ENCODE data around the gene ELP1. TPM values are rescaled to one million over a fixed set of nuclear protein-coding genes. Genes with fewer than 3 reads are reported as not detected.

ELP1 gene
- total and polyA plus RNA-seq, 4 donors = 9.3 to 27.7 (median 16.4) TPM

- no peaks in the 10 kb centered on the region for H3K9me3 ChIP-seq (ENCODE audit: control insufficient read depth in 4 of 4, low read length in 3 of 4)
- H3K27me3 ChIP-seq (ENCODE audit: control insufficient read depth in 4 of 4, insufficient read depth in 4 of 4, low read length in 3 of 4) = no peaks in the 10 kb centered on the region
- no peak for DNase-seq (ENCODE audit: low spot score)
- TF ChIP-seq FOXA2 (IDR thresholded peaks at IDR 0.05) = no peak
- no peak for TF ChIP-seq NR2F2 (IDR thresholded peaks at IDR 0.05)
- TF ChIP-seq FOXA1 (IDR thresholded peaks at IDR 0.05) = no peak
- TF ChIP-seq RXRA (IDR thresholded peaks at IDR 0.05) = no peak
- no peak for TF ChIP-seq REST (IDR thresholded peaks at IDR 0.05)
- TF ChIP-seq TAF1 (conservative IDR thresholded peaks at IDR 0.05) = no peak
- no peak for TF ChIP-seq JUND (IDR thresholded peaks at IDR 0.05)
- TF ChIP-seq CTCF (IDR thresholded peaks at IDR 0.05; ENCODE audit: low read depth, low read length, missing input control) = no peak
- TF ChIP-seq ZBTB33 (IDR thresholded peaks at IDR 0.05) = no peak
- no peak for TF ChIP-seq GABPA (IDR thresholded peaks at IDR 0.05 in 1 of 2, conservative IDR thresholded peaks at IDR 0.05 in 1 of 2)
- TF ChIP-seq ATF3 (IDR thresholded peaks at IDR 0.05) = no peak
- no peak for TF ChIP-seq MAX (IDR thresholded peaks at IDR 0.05)
- TF ChIP-seq EGR1 (IDR thresholded peaks at IDR 0.05; ENCODE audit: low read depth in 2 of 2) = no peak
- TF ChIP-seq RAD21 (IDR thresholded peaks at IDR 0.05) = no peak
- TF ChIP-seq YY1 (IDR thresholded peaks at IDR 0.05) = no peak
- TF ChIP-seq HNF4A (conservative IDR thresholded peaks at IDR 0.05) = no peak
- no peak for TF ChIP-seq SP1 (IDR thresholded peaks at IDR 0.05)
- no peak for TF ChIP-seq HNF4G (IDR thresholded peaks at IDR 0.05)
- H3K4me1 ChIP-seq (ENCODE audit: control insufficient read depth in 4 of 4, insufficient read depth in 4 of 4, low read length in 3 of 4) = no peaks in the 10 kb centered on the region
- WGBS = 81% methylated on average over 2 of the region's 2 CpGs
- no peak overlapping the region for H3K9ac ChIP-seq (ENCODE audit: low read depth in 1 of 2, low read length in 2 of 2)
- H3K4me3 ChIP-seq (ENCODE audit: low read depth in 1 of 3, low read length in 3 of 3) = no peak overlapping the region
- no peak overlapping the region for H3K27ac ChIP-seq (ENCODE audit: low read depth in 1 of 2, low read length in 2 of 2)
- H3K36me3 ChIP-seq (ENCODE audit: control insufficient read depth in 4 of 4, insufficient read depth in 3 of 4, low read depth in 1 of 4, low read length in 3 of 4) = peaks cover 0 to 6% (median under 1%) of the 10 kb centered on the region in 4 donors
Measured at GRCh38 chr9:108972626-108973209, 38.8 kb upstream of the ELP1 start.
